Central memory CD4-positive, alpha-beta T cell (primary cell): ENCODE measurements around the gene KNDC1.

Source experiments
- DNase-seq: peaks from one replicate; pipeline ENCODE4 v3.0.0; 2022

KNDC1 gene

DNA sequence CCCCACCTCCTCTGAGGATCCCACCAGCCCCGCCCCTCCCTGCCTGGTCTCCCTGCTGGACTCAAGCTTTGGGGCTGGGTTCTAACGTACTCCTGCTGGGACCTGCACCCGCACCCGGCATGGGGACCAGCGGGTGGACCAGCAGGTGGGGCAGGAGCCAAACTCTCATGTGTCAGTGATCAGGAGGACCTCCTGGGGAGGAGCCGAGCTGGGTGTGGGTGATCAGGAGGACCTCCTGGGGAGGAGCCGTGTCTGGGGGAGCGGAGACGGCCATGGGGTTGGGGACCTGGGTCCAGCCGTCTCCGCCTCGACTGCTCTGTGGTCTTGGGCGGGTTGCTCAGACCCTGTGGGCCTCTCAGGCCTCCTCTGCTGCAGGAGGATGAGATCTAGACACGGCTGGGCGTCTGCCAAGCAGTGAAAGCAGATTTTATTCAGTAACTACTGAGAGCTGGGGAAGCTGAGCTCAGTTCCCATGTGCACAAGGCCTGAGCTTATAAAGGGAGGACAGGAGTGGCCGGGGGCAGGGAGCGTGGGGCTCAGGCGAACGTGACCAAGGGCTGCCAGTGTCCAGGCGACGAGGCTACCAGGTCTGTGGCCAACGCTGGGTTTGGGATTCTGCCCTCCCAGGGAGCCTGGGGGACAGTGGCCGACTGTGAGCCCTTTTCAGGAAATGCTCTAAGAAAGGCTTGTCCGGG is 36.3 kb downstream of the KNDC1 start:
- no peak for DNase-seq

DNA sequence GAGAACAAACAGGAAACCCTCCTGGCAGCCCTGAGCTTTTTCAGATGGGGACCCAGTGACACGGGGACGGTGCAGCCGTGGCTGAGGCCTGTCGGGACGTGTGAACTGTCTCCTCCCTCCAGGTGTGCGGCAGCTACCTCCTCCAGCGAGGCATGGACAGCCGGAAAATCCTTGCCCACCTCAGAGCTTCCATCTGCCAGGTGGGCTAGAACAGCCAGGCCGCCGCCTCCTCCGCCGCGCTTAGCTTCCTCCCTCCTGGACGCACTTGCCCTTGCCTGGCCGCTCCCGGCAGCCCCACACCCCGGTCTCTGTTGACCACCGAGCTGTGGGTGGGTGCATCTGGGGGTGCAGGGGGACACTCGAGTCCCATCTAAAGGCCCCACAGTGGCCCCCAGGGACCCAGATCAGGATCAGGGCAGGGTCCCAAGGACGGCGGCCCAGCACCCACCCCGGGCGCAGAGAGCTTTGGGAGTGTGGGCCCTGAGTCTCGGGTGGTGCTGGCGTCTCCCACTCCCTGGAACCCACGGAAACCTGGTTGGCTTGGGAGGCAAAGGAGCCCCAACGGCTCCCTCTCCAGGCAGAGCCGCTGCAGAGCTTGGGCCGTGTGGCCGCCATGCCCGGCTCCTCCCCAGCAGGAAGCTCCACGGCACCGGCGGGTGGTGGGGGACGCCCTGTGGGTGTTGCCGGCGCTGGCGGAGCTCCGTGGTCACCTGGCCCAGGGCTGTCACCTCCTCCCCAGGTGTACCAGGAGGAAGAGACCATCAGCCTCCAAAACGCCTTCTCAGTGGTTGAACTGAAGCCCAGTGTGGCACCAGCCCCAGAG is 37.1 kb downstream of the KNDC1 start:
- no peak for DNase-seq

DNA sequence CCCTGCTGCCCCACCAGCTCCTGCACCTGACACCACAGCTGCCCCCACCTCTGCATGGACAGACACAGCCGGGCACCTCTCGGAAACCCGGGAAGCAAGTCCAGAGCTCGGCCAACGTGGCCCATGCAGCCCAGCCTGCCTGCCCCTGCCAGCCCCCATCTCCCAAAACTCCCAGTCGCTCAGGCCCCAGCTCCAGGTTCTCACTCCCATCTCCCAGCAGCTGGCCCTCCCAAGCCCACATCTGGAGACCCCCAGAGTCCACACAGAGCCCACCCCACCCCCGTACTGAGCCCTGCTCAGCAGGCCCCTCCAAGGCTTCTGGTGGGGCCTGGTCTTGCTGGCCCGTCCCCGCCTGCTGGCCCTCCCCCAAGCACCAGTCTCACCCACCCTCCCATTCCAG is 37.8 kb downstream of the KNDC1 start:
- DNase-seq, result no peak

DNA sequence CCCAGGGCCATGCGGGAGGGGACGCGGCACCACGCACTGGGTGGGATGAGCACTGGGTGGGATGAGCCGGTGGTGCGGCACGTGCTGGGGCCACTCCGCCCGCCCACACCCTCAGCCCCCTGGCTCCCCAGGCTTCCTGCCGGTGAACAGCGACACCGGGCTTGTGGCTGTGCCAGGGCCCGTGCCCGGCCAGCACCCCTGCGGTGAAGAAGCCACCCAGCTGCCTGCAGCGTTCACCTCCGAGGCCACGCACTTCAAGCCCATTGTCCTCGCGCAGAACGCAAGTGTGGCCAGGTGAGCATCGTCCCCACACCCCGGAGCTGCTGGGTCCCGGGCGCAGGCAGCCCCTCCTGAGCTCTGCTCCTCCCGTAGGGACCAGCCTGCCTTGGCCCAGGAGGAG is 38.2 kb downstream of the KNDC1 start:
- DNase-seq, result no peak

DNA sequence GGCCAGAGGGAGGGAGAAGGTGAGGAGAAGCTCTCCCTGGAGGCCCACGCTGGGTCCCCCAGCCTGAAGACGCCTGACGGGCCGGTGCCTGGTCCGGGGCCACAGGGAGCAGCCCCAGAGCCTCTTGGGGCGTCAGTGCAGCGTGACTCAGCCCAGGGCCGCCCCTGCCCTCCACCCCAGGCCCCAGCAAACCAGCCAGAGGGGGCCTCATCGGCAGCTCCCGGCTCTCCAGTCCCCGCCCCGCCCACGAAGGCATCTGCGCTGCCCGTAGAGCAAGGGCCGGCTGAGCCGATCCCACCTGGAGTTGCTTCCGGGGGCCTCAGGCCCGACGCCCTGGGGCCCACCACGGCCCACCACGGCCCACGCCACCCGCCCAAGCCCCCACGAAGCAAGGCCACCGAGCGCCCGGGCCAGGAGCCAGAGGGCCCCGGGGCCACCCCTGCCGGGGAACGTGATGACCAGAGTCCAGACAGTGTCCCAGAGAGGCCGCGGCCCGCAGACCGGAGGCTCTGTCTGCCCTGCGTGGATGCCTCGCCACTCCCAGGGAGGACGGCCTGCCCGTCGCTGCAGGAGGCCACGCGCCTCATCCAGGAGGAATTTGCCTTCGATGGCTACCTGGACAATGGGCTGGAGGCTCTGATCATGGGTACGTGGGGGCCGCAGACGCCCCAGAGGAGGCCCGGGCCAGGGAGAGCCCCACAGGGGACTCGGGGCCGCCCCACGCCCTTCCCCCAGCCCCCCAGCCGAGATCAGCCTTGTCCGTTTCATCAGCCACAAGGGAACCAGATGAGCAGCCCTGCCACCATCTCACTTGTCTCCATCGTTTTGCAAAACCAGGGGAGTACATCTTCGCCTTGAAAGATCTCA is 38.8 kb downstream of the KNDC1 start:
- no peak for DNase-seq

DNA sequence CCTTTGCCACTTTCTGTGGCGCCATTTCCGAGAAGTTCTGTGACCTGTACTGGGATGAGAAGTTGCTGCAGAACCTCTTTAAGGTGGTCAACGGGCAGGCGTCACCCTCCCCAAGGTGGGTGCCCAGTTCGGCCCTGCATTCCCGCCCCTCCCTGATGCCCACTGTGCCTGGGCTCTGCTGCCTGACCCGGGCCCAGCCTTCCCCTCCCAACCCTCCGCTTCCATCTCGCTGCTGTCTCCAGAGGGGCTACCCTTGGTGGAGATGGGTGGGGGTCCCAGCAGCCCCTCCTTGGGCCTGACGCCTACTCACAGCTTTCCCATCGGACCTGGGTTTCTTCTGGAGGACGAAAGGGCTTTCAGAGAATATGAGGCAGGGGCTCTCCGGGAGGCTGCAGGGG is 39.5 kb downstream of the KNDC1 start:
- no peak for DNase-seq

DNA sequence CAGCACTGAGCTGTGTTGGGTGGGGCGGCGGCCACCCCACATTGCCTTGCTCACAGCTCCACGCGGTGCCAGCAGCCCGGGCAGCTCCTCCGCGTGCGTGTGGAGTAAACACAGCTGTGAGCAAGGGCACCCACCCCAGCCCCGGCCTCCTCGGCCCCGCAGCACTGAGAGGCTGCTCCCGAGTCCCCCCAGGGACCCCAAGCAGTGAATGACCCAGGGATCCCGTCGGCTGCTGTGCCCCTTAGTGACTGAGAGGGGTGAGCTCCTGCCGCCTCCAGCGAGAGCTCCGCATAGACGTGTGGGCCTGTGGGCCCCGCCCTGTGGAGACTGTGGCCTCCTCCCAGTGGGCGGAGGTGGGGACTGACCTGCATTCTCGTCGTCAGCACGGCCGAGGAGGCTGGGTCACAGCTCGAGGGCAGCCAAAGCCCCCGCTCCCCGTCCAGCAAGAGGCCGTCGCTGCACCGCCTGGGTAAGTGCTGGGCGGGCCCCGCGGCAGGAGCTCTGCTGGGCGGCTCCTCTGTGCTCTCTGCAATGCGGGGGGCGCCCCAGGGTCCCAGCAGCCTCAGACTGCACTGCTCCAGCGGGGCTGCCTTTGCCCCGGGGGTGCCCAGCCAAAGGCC is 40.1 kb downstream of the KNDC1 start:
- DNase-seq, result no peak

DNA sequence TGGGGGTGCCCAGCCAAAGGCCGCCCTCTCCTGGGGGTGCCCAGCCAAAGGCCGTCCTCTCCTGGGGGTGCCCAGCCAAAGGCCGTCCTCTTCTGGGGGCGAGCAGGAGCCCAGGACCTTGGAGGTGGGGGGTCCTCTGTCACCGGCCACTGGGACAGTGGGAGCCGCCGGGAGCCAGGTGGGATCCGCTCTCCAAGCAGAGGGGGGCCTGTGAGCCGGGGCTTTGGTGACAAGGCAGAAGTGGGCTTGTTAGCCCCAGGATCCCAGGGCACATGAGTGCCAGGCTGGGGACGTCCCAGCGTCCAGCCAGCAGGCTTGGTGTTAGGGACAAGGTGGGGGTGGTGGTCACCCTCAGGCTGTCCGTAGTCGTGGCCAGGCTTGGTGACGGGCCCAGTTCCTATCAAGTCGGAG is 40.6 kb downstream of the KNDC1 start:
- no peak for DNase-seq

DNA sequence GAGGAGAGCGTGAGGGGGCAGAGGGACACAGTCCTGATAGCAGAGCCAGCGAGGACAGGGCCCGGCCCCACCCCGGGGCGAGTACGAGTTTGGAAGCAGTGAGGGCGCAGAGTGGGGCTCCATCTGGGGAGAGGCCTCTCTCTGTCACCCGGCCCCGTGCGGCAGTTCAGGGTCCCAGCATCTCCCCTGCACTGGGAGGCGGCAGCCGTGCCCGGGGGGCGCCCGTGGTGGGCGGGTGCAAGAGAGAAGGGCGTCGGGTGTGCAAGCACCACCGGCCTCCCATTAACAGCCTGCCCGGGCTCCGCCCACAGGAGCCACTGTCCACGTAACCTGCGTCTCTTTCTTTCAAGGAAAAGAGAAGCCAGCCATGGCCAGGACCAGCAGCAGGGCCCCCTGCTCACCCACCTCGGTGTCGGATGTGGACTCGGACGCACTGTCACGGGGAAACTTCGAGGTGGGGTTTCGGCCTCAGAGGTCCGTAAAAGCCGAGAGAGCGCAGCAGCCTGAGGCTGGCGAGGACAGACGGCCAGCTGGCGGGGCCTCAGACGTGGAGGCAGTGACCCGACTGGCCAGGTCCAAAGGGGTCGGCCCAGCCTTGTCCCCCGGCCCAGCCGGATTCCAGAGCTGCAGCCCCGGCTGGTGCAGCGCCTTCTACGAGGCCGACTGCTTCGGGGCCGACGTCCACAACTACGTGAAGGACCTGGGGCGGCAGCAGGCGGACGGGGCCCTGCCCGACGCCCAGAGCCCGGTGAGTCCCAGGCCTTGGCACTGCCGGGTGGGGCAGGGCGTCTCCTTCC is 41.3 kb downstream of the KNDC1 start:
- DNase-seq, result no peak

DNA sequence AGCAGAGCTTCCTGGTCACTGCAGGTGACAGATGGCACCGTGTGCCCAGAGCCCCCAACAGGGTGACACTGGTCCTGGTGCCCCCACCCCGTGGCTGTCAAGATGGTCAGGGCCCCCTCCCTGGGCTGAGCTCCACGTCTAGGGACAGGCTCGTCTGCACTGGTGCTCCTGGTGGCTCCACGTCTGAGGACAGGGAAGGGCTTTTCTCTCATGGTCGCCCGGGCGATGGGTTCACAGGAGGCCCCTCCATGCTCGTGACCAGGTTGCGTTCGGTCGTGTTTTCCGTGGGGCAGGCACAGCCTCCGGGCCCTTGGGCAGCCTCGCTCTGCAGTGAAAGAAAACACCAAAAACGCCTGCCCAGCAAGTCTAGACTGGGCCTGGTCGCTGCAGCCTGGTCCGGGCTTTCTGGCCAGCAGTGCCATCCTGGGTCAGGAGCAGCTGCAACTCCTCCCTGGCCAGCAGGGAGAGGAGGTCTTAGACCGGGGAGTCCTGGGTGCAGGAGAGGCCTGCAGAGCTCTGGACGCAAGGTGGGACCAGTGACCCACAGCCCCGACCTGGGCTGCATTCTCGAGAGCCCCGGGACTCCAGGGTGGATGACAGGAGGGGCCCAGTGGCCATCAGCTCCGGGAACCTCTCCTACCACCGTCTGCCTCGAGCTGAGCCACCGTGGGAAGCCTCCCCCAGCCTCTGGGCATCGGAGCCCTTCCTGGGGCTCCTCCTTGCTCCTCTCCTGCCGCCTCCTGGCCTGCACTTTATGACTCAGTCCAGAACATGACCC is 42.1 kb downstream of the KNDC1 start:
- no peak for DNase-seq

DNA sequence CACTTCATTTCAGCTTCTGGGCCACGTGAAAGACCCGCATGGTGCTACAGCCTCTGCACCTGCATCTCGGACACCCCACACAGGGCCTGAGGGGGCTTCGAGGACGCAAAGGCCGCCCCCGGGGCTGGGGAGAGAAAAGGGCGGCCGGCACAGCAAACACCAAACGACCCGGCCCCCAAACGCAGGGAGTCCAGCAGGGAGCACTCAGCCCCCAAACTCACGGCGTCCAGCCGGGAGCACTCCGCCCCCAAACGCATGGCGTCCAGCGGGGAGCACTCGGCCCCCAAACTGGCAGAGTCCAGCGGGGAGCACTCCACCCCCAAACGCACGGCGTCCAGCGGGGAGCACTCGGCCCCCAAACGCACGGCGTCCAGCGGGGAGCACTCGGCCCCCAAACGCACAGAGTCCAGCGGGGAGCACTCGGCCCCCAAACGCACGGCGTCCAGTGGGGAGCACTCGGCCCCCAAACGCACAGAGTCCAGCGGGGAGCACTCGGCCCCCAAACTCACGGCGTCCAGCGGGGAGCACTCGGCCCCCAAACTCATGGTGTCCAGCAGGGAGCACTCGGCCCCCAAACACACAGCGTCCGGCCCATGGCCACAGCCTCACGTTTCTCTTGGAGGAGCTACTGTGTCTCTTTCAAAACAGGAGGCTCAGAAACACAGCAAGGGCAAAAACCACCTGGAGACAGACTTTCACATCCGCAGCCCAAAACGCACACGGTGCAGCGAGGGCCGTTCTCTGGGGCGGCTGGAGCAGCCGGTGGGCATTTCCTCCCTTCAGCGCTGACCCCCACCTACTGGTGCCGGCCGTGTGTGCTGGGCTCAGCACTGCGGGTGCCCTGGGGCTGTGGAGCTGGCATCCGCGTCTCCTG is 43.0 kb downstream of the KNDC1 start:
- DNase-seq, result no peak

DNA sequence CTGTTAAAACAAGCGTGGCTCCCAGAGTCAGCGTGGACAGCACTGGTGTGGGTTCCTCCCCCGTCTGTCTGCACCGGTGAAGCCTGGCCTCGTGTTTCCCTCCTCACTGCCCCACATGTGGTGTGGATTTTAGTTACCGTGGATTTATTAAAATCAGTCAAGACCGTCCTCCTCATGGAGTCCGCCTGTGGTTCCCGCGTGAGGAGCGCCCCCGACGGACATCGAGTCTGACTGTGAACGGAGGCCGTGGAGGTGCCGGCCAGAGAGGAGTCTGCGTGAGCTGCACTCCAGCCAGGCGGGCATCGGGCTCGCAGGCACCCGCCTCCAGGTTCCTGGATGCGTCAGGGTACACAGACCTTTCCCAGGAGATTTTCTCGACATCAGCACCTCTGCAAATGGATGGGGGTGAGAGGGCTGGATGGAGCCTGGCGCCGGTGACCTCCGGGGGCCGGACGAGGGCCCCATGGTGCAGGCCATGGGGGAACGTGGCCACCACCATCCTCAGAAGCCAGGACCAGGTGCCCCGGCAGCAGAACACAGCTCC is 43.7 kb downstream of the KNDC1 start:
- no peak for DNase-seq

DNA sequence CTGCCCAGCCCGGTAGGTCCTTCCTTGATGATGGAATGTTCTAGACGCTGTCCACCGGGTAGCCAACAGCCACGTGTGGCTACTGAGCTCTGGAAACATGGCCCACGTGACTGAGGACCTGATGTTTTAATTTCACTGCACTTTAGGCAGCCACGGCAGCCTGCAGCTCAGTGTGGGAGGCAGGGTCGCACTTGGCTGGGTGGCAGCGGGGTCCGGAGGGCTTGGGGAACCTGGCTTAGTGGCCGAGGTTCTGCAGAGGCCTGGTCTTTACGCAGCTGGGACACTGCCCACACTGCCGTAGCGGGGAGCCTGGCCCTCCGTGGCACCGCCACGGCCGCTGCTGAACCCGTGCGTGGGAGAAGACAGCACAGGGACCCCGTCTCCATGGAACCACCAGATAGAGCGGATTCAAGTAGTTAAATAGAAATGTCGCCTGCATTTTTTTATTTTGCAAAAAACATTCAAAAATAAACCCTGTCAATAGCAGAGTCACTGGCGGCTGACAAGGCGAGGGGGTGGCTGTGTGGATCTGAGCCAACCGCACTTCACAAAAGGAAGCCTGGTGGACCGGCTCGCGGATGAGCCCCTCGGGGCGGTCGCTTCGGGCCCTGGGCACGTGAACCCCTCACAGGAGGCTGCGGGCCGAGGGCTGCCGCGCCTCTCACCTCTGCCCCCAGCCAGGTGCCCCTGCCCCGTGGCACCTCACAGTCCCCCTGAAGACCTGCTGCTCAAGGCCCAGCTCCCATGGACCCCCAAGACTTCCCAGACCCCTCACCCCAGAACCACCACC is 44.4 kb downstream of the KNDC1 start:
- DNase-seq, result no peak

DNA sequence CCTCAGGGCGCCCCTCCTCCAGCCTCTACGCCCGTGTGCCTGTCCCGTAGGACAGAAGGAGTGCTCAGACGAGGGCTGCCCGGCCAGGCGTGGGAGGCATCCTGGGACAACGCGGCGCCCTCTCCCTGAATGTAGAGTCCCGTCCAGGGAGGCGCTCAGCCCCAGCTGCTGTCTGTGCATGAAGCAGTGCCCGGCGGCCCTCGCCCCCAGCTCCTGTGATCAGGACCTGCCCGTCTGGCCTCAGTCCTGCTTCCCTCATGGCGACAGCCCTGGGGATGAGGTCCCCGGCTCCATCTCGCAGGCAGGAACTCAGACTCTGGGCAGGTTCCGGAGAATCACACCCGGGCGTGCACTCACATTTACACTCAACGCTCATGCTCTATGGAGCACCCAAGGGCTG is 45.1 kb downstream of the KNDC1 start:
- DNase-seq, result no peak

DNA sequence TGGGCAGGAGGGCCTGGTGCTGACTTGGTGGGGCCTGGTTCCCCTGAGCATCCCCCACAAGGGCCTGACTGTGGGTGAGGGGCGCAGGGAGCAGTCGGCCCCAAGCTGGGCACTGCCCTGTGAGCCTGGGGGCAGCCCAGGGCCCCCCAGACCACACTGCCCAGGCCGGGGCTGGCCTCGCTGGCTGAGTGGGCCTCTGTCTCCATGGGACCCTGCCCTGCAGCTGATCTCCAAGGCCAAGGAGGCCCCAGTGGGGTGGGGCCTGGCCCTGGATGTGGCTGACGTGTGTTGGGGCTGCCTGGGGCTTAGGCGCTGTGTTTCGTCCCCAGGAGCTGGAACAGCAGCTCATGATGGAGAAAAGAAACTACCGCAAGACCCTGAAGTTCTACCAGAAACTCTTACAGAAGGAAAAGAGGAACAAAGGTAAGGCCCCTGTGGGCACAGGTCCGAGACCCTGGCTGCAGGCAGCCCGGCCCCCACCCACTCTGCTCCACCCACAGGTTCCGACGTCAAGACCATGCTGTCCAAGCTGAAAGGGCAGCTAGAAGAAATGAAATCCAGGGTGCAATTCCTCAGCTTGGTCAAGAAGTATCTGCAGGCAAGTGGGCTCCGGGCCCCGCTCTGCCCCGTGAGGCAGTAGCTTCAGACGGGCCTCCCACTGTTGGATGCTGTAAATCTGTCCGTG is 46.5 kb downstream of the KNDC1 start:
- no peak for DNase-seq

DNA sequence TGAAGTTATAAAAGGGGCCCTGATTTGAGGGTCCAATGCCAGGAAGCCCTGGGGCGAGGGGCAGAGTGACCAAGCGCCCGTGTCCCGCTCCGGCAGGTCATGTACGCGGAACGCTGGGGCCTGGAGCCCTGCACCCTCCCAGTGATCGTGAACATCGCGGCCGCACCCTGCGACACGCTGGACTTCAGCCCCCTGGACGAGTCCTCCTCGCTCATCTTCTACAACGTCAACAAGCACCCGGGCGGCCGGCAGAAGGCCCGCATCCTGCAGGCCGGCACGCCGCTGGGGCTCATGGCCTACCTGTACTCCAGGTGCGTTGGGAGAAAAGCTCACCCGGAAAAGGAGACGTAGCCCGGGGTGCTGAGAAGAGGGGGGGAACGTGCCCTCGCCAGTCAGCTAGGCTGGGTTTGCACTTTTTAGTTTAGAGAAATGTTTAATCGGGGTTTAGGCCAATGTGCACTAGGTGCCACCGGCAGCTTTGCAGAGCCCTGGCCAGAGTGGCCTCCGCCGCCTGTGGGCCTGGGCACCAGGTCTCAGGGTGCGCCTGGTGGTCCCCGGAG is 47.1 kb downstream of the KNDC1 start:
- DNase-seq, result no peak

DNA sequence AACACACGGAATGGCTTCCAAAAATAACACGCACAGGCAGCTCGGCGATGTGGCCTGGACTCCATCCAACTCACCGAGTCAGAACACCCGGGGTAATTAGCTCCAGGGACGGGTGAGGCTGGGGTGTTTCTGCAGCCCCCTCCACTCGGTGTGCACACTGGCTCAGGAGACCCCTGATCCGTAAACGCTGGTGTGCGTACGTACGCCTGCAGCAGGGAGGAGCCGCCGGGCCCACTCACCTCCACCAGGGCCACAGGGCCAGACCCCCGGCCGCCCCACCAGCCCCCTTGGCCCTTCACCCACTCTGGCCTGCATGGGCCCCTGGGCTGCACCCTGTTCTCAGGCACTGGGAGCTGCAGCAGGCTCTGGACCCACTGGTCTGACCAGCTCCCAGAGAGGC is 47.6 kb downstream of the KNDC1 start:
- DNase-seq, result no peak

DNA sequence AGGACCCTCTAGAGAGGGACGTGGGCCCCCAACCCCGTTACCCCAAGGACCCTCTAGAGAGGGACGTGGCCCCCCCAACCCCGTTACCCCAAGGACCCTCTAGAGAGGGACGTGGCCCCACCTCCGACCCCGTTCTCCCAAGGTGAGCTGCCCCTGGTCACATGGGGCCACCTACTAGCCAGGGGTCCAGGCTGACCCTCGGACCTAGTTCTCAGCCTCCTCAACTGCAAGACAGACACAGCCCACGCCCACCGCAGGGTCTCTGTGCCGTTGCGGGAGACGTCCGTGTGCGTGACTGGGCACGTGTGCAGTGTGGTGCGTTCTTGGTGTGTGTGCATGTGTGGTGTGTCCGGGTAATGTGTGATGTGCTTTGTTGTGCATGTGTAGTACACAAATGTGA is 48.4 kb downstream of the KNDC1 start:
- DNase-seq, result no peak
